ENCODE results near the gene RCOR1. TPM values are rescaled to one million over a fixed set of nuclear protein-coding genes. Genes with fewer than 3 reads are reported as not detected.
"Not testable (repeated sequence)": the region's sequence is repeated elsewhere in the genome, so short reads cannot be mapped to it uniquely, and the experiment has no call there.

RCOR1 gene
- total and polyA plus RNA-seq, 2 of the 4 experiments (the other 2 are of a cell fraction) = 9.0 to 11.2 TPM

DNA sequence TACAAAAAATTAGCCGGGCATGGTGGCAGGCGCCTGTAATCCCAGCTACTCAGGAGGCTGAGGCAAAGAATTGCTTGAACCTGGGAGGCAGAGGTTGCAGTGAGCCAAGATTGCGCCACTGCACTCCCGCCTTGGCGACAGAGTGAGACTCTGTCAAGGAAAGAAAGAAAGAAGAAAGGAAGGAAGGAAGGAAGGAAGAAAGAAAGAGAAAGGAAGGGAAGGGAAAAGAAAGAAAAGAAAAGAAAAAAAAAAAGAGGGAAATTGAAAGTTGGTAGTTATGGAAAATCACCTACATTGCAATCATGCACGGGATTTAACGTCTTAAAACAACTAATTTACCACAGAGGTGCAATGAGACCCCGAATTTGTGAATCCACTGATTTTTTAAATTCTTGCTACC is 173.3 kb downstream of the RCOR1 start:
- H3K18ac ChIP-seq (ENCODE audit: low read depth, low read length); H2AK9ac ChIP-seq (replicated peaks; ENCODE audit: low read depth, low read length, poor library complexity); H3K23ac ChIP-seq (ENCODE audit: low read depth, low read length); H2AFZ ChIP-seq (replicated peaks; ENCODE audit: low read length, poor library complexity); DNase-seq; H3K4ac ChIP-seq (ENCODE audit: low read depth, low read length); intact Hi-C loops (cut with micrococcal nuclease); H4K91ac ChIP-seq (ENCODE audit: insufficient read depth, low read depth, low read length); H3K4me1 ChIP-seq (ENCODE audit: control insufficient read depth, insufficient read depth, low read length); BruUV-seq (replicated peaks); H2BK15ac ChIP-seq (ENCODE audit: low read depth, low read length); H3K4me2 ChIP-seq (ENCODE audit: low read depth, low read length); H3K56ac ChIP-seq (ENCODE audit: extremely low read depth, insufficient read depth, low read length); POLR2A ChIA-PET (ENCODE audit: unreplicated experiment); H3K9ac ChIP-seq (ENCODE audit: low read depth, low read length); H3K27ac ChIP-seq (ENCODE audit: insufficient read depth, low read length); H2BK5ac ChIP-seq (ENCODE audit: low read depth, low read length, poor library complexity, severe bottlenecking); H3K79me1 ChIP-seq (ENCODE audit: low read depth in 1 of 2, low read length in 2 of 2); in situ Hi-C loops (cut with MboI; ENCODE audit: low sequenced_read_pairs); H4K8ac ChIP-seq (ENCODE audit: low read depth in 2 of 2, low read length in 2 of 2); H4K5ac ChIP-seq (ENCODE audit: low read depth, low read length); H2AK5ac ChIP-seq (ENCODE audit: low read depth, low read length); H3K9me1 ChIP-seq (ENCODE audit: insufficient read depth, low read length); CTCF ChIA-PET; H3K14ac ChIP-seq (replicated peaks; ENCODE audit: low read depth, low read length); H4K20me1 ChIP-seq (ENCODE audit: insufficient read depth, low read length); H3K9me3 ChIP-seq (ENCODE audit: control insufficient read depth, insufficient read depth, low read length); ATAC-seq (ENCODE audit: low read depth); H3K4me3 ChIP-seq (ENCODE audit: insufficient read depth, low read depth, low read length); H2BK20ac ChIP-seq (ENCODE audit: low read depth, low read length); H3K36me3 ChIP-seq (ENCODE audit: control insufficient read depth, insufficient read depth, low read length); H2BK120ac ChIP-seq (ENCODE audit: low read depth, low read length); dilution Hi-C loops (cut with HindIII; ENCODE audit: low sequenced_read_pairs, unreplicated experiment): not testable (repeated sequence)
- peaks cover 24% of the 10 kb centered on the region for H3K27me3 ChIP-seq (ENCODE audit: control insufficient read depth, insufficient read depth, low read length)
- 100% methylated on average over 1 of the region's 8 CpGs; no CpG with 5 or more reads in 1 of the 2 experiments for whole genome bisulfite sequencing, 2 experiments (ENCODE audit: extremely low coverage in 2 of 2, insufficient read length in 1 of 2)
